HCT116 (cell line): ENCODE data around the gene ACTN1. TPM values are rescaled to one million over a fixed set of nuclear protein-coding genes. Genes with fewer than 3 reads are reported as not detected.

Experiments
- ATAC-seq: fragments of 200-7000 bp; cut with Tn5 transposase; 2 replicates; pipeline ENCODE4 v1.9.1; 2020; ENCODE audit warnings: mild to moderate bottlenecking, moderate library complexity
- BruUV-seq: library from RNA; stranded (reverse); fragments of 400-500 nt; replicated peaks from 2 replicates; lab custom pipeline; 2021; lab: Mats Ljungman, UMichigan
- CTCF ChIA-PET: fragments of 300-600 bp; sonication (Branson Sonifier 250); formaldehyde crosslinking; loops from one replicate; lab custom pipeline; 2021; ENCODE audit warnings: antibody characterized with exemption; lab: Charles Lee
- POLR2A ChIA-PET: fragments of 300-600, 350-600 bp; sonication (Branson Sonifier 250); formaldehyde crosslinking; loops from one replicate; lab custom pipeline; 2021; ENCODE audit warnings: antibody characterized with exemption; lab: Charles Lee
- RAD21 ChIA-PET, 2 experiments: fragments of 300-600 bp; sonication (Branson Sonifier 250); formaldehyde crosslinking; loops; one replicate each; lab custom pipeline; 2023; ENCODE audit warnings: low total read pairs in 2 of 2; ENCODE audit not compliant: uncharacterized antibody in 2 of 2, unreplicated experiment in 2 of 2, low non-redundant PET in 1 of 2; lab: Charles Lee
- DNase-seq: peaks from one replicate; pipeline ENCODE4 v3.0.0-alpha.2; 2010; ENCODE audit warnings: low read depth, low spot score
- H2AFZ ChIP-seq: fragments of 200-600 bp; shearing (Covaris generic), sonication (generic); 2 replicates; pipeline ENCODE4 v1.6.1; 2017; ENCODE audit warnings: low read depth, mixed run types, mixed read lengths, antibody characterized with exemption, low read length; ENCODE audit not compliant: poor library complexity, severe bottlenecking
- H3K27ac ChIP-seq: 2 replicates; pipeline ENCODE4 v1.5.1; 2012; ENCODE audit warnings: low read depth, low read length
- H3K27me3 ChIP-seq: fragments of 200-600 bp; sonication (generic); 2 replicates; pipeline ENCODE4 v1.6.1; 2016; ENCODE audit warnings: mixed run types, low read length, mixed read lengths; ENCODE audit not compliant: insufficient read depth
- H3K36me3 ChIP-seq, 2 experiments: fragments of 200-500 bp in 1 of 2; fragments of 200-600 bp in 1 of 2; sonication (Bioruptor generic) in 1 of 2; sonication (generic) in 1 of 2; 2 replicates each; pipeline versions ENCODE4 v1.5.1 to v1.6.1; 2014 to 2016; ENCODE audit warnings: low read length in 2 of 2, inconsistent platforms in 1 of 2, mixed read lengths in 1 of 2, mixed run types in 1 of 2; ENCODE audit not compliant: insufficient read depth in 2 of 2, control insufficient read depth in 1 of 2
- H3K4me1 ChIP-seq, 2 experiments: fragments of 200-600 bp in 1 of 2; sonication (generic) in 1 of 2; 2 replicates each; pipeline versions ENCODE4 v1.5.1 to v1.6.1; 2012 to 2017; ENCODE audit warnings: low read length in 2 of 2, inconsistent platforms in 1 of 2, mild to moderate bottlenecking in 1 of 2, mixed read lengths in 1 of 2, mixed run types in 1 of 2, moderate library complexity in 1 of 2; ENCODE audit not compliant: insufficient read depth in 2 of 2, control insufficient read depth in 1 of 2
- H3K4me2 ChIP-seq: fragments of 200-600 bp; sonication (generic); 2 replicates; pipeline ENCODE4 v1.6.1; 2017; ENCODE audit warnings: mixed run types, low read length, mixed read lengths
- H3K4me3 ChIP-seq, 2 experiments: fragments of 200-600 bp in 1 of 2; sonication (generic) in 1 of 2; replicated peaks in 1 of 2; 2 replicates each; pipeline ENCODE4 v1.5.1; 2011 to 2016; ENCODE audit warnings: low read length in 2 of 2, control low read depth in 1 of 2, low read depth in 1 of 2, mild to moderate bottlenecking in 1 of 2, mixed read lengths in 1 of 2, mixed run types in 1 of 2
- H3K79me2 ChIP-seq: fragments of 200-600 bp; sonication (generic); 2 replicates; pipeline ENCODE4 v1.6.1; 2017; ENCODE audit warnings: mild to moderate bottlenecking, mixed run types, low read length, moderate library complexity, mixed read lengths; ENCODE audit not compliant: insufficient read depth
- H3K9ac ChIP-seq: fragments of 200-600 bp; sonication (generic); 2 replicates; pipeline ENCODE4 v1.6.1; 2016; ENCODE audit warnings: low read length, mixed read lengths
- H3K9me2 ChIP-seq: fragments of 200-600 bp; sonication (generic), shearing (Covaris generic); 2 replicates; pipeline ENCODE4 v1.6.1; 2017; ENCODE audit warnings: mixed run types, mild to moderate bottlenecking, moderate library complexity; ENCODE audit not compliant: insufficient read depth
- H3K9me3 ChIP-seq, 2 experiments: fragments of 200-500 bp in 1 of 2; fragments of 200-600 bp in 1 of 2; sonication (Bioruptor generic) in 1 of 2; sonication (generic) in 1 of 2; 2 replicates each; pipeline ENCODE4 v1.6.1; 2014 to 2017; ENCODE audit warnings: low read length in 2 of 2, mixed read lengths in 2 of 2, inconsistent platforms in 1 of 2, low read depth in 1 of 2, mild to moderate bottlenecking in 1 of 2, mixed run types in 1 of 2, moderate library complexity in 1 of 2; ENCODE audit not compliant: control insufficient read depth in 1 of 2, insufficient read depth in 1 of 2
- H4K20me1 ChIP-seq: fragments of 200-600 bp; sonication (generic), shearing (Covaris generic); 2 replicates; pipeline ENCODE4 v1.6.1; 2017; ENCODE audit warnings: mixed run types, mild to moderate bottlenecking, moderate library complexity; ENCODE audit not compliant: insufficient read depth
- ATF3 ChIP-seq: IDR thresholded peaks from 2 replicates; pipeline ENCODE4 v1.6.1; 2012
- CBX3 ChIP-seq: IDR thresholded peaks from 2 replicates; pipeline ENCODE4 v1.6.1; 2012; ENCODE audit warnings: low read depth
- CEBPB ChIP-seq: IDR thresholded peaks from 2 replicates; pipeline ENCODE4 v1.6.1; 2012; ENCODE audit warnings: low read depth
- CTCF ChIP-seq, 3 experiments: fragments of 200-600 bp in 1 of 3; sonication (generic) in 1 of 3; IDR thresholded peaks in 2 of 3; conservative IDR thresholded peaks in 1 of 3; 2 replicates each; pipeline ENCODE4 v1.5.1; 2012 to 2017; ENCODE audit warnings: low read depth in 2 of 3, low read length in 2 of 3, antibody characterized with exemption in 1 of 3, borderline replicate concordance in 1 of 3, control low read depth in 1 of 3, mild to moderate bottlenecking in 1 of 3, mixed read lengths in 1 of 3, mixed run types in 1 of 3, moderate library complexity in 1 of 3; ENCODE audit not compliant: insufficient read depth in 1 of 3
- EGR1 ChIP-seq: IDR thresholded peaks from 2 replicates; pipeline ENCODE4 v1.6.1; 2012; ENCODE audit warnings: low read depth
- ELF1 ChIP-seq: IDR thresholded peaks from 2 replicates; pipeline ENCODE4 v1.6.1; 2012; ENCODE audit warnings: low read depth, borderline replicate concordance
- EZH2 ChIP-seq: fragments of 200-600 bp; sonication (generic); IDR thresholded peaks from 2 replicates; pipeline ENCODE4 v1.6.1; 2017; ENCODE audit warnings: antibody characterized with exemption, mixed run types
- FOSL1 ChIP-seq: IDR thresholded peaks from 2 replicates; pipeline ENCODE4 v1.6.1; 2012; ENCODE audit warnings: low read depth
- POLR2A ChIP-seq: IDR thresholded peaks from 2 replicates; pipeline ENCODE4 v1.7.0; 2011; ENCODE audit warnings: borderline replicate concordance; ENCODE audit not compliant: insufficient read depth, insufficient read length; ENCODE audit errors: extremely low read depth
- POLR2AphosphoS5 ChIP-seq: IDR thresholded peaks from 2 replicates; pipeline ENCODE4 v1.6.1; 2011; ENCODE audit warnings: mild to moderate bottlenecking, low read depth, low read length, moderate library complexity
- RAD21 ChIP-seq: IDR thresholded peaks from 2 replicates; pipeline ENCODE4 v1.6.1; 2012; ENCODE audit warnings: low read depth, mild to moderate bottlenecking
- ZBTB33 ChIP-seq: IDR thresholded peaks from 2 replicates; pipeline ENCODE4 v1.6.1; 2011; ENCODE audit warnings: mild to moderate bottlenecking, low read length, moderate library complexity; ENCODE audit not compliant: insufficient replicate concordance; ENCODE audit errors: extremely low read depth
- ZNF274 ChIP-seq: fragments of 200-500 bp; sonication (Bioruptor generic); IDR thresholded peaks from 2 replicates; pipeline ENCODE4 v1.6.1; 2014; ENCODE audit warnings: mild to moderate bottlenecking, low read depth, low read length, inconsistent platforms
- intact Hi-C: fragments of 100-400 bp; cut with micrococcal nuclease; formaldehyde crosslinking; loops from 2 replicates; pipeline ENCODE4 v1.10.0; 2022
- total RNA-seq: library from RNA; stranded (reverse); gene quantifications from one replicate; pipeline ENCODE4 v1.2.1, GENCODE V29; 2021; ENCODE audit not compliant: unreplicated experiment
- TF ChIP-seq, protein P1 (sequence below): IDR thresholded peaks from 2 replicates; pipeline ENCODE4 v1.6.1; 2012

The ACTN1 gene
- total RNA-seq, 1 experiment from 2014 or later, result 123 TPM

- TF ChIP-seq POLR2AphosphoS5 (peak; percentile 19; the same call in 1 of the 2 replicates), ELF1 (no peak), POLR2A (no peak), FOSL1 (peak; percentile 88)
These were observed 26.5 kb upstream of the ACTN1 start (continued) for GRCh38 chr14:69005432-69006148.

- Histone ChIP-seq H2AFZ (peak overlapping the region; percentile 93), H3K36me3 (no peaks in the 10 kb centered on the region), H3K27me3 (no peaks in the 10 kb centered on the region), H3K9me3 (no peaks in the 10 kb centered on the region), H3K9ac (no peak overlapping the region), H3K4me1 (peaks cover 13 to 19% of the 10 kb centered on the region in 2 experiments), H3K4me2 (peak overlapping the region; percentile 69), H3K9me2 (no peaks in the 10 kb centered on the region)
- peak; percentile 16; the same call in 1 of the 2 replicates for ATAC-seq
- intact Hi-C loops, result loop anchor here (5.0 kb wide), 1 partner anchor 93 kb away; no protein-coding TSS in a partner anchor
- no peak for TF ChIP-seq ELF1
- TF ChIP-seq RAD21, result no peak
- no peak for TF ChIP-seq FOSL1
- TF ChIP-seq CBX3, result no peak
- TF ChIP-seq, protein P1, sequence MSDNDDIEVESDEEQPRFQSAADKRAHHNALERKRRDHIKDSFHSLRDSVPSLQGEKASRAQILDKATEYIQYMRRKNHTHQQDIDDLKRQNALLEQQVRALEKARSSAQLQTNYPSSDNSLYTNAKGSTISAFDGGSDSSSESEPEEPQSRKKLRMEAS, result no peak
- TF ChIP-seq ZBTB33, result no peak
- no peak for TF ChIP-seq CEBPB
- TF ChIP-seq POLR2A, result no peak
- no peak for TF ChIP-seq EGR1
- no peak for TF ChIP-seq EZH2
- no peak for TF ChIP-seq CTCF (IDR thresholded peaks at IDR 0.05 in 2 of 3, conservative IDR thresholded peaks at IDR 0.05 in 1 of 3; ENCODE audit: borderline replicate concordance in 1 of 3, insufficient read depth in 1 of 3, low read depth in 2 of 3, low read length in 2 of 3)
- TF ChIP-seq ZNF274, result no peak
- no peak for TF ChIP-seq ATF3
- TF ChIP-seq, all 23 proteins: peak for 0
- DNase-seq, result no peak
- BruUV-seq, result no TSS peak
- POLR2A ChIA-PET, result interaction anchor here (1.2 kb wide), 1 partner anchor 25 kb away, joined by 3 read pairs; the partner anchor contains the start of gene ACTN1
- RAD21 ChIA-PET, result no interaction called here
- no peaks in the 10 kb centered on the region for H3K79me2 ChIP-seq
- CTCF ChIA-PET, result no interaction called here
- no peak overlapping the region for H3K27ac ChIP-seq
- peak overlapping the region in 1 of 2 experiments; percentile 35; a peak in 2 of 4 replicates for H3K4me3 ChIP-seq
- H4K20me1 ChIP-seq, result no peaks in the 10 kb centered on the region
These were observed 25.8 kb upstream of the ACTN1 start for GRCh38 chr14:69004731-69005431.
